SK-N-MC (cell line): ENCODE data around the gene TAF7.
"Not testable (repeated sequence)": the region's sequence is repeated elsewhere in the genome, so short reads cannot be mapped to it uniquely, and the experiment has no call there.

Experiments
- DNase-seq: peaks from one replicate; pipeline ENCODE4 v3.0.0-alpha.2; 2011; ENCODE audit warnings: low read depth, low spot score
- H3K27ac ChIP-seq: fragments of 200-600 bp; sonication (generic); 2 replicates; pipeline ENCODE4 v1.5.1; 2016; ENCODE audit warnings: mixed run types
- H3K36me3 ChIP-seq: fragments of 200-600 bp; sonication (generic); 2 replicates; pipeline ENCODE4 v1.6.1; 2017; ENCODE audit warnings: antibody characterized with exemption, low read length, mixed read lengths; ENCODE audit not compliant: insufficient read depth
- H3K4me3 ChIP-seq: fragments of 200-600 bp; sonication (generic); 2 replicates; pipeline ENCODE4 v1.5.1; 2016
- H3K9ac ChIP-seq: fragments of 200-600 bp; sonication (generic); 2 replicates; pipeline ENCODE4 v1.8.0; 2017; ENCODE audit warnings: mixed run types, mixed read lengths; ENCODE audit not compliant: insufficient read length
- H3K9me3 ChIP-seq: fragments of 200-600 bp; sonication (generic); 2 replicates; pipeline ENCODE4 v1.6.1; 2017; ENCODE audit warnings: low read depth, mild to moderate bottlenecking, antibody characterized with exemption, low read length, moderate library complexity, mixed read lengths
- EZH2 ChIP-seq: fragments of 200-600 bp; sonication (generic); IDR thresholded peaks from one replicate; pipeline ENCODE4 v1.6.1; 2017; ENCODE audit warnings: antibody characterized with exemption
- FOXP2 ChIP-seq: optimal IDR thresholded peaks from 2 replicates; pipeline ENCODE3; 2011; ENCODE audit warnings: mild to moderate bottlenecking, moderate library complexity; ENCODE audit not compliant: insufficient read depth; ENCODE audit errors: extremely low read length, control extremely low read depth
- POLR2AphosphoS5 ChIP-seq: IDR thresholded peaks from 2 replicates; pipeline ENCODE4 v1.6.1; 2012; ENCODE audit warnings: mild to moderate bottlenecking, low read depth, low read length, borderline replicate concordance

Gene TAF7

DNA sequence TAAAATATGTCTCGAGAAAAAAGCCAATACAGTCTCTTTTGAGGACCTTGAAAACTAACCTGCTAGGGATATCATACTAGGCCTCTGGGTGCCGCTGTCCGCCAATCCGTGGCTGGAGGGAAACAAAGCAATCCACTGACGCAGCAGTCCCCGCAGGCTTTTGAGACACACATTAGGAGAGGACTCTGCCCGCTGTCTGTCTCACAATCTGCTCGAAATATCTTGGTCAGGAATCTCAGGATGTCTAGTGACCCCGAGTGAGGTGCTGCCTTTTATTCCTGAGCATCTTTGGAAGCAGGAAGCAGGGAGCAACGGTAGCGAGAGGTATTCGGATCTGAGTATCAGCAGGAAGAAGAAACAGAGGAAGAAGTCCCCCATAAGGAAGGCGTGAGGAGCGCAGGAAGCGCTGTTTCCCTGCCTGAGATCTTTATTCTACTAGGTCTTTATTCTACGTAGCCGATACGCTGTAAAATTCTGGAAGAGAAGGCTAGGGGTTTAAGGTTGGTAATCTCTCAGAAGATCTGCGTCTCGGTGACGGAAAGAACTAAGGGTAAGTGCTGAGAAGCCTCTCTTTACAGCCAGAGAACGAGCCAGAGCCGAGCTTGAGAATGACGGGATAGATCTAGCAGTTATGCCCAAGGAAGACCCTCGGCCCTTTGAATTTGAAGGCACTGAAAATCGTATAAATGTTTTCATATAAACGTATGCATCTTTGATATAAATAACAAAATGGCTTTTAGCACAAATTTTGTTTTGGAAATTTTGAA is 5.7 kb upstream of the TAF7 start:
- DNase-seq = no peak

DNA sequence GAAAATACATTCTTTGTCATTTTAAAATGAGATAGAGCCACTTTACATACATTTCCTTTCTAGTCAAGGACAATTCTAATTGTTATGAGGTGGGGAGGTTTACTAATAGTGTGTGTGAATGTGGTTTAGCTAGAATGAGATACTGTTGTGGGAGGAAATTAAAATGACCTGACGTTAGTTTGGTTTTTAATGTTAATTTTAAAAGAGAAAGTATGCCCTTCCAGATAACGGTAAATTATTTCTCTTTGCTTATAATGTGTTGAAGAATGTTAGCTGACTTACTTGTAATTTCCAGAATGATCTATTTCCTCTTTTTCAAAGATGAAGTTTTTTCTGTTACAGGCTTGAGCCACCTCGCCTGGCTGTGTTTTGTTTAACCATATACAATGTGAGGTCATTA is 1.7 kb upstream of the TAF7 start:
- Histone ChIP-seq H3K36me3 (peaks cover 25% of the 10 kb centered on the region), H3K9ac (no peak overlapping the region), H3K27ac (no peak overlapping the region), H3K9me3 (peaks cover 23% of the 10 kb centered on the region), H3K4me3 (no peak overlapping the region)
- no peak for DNase-seq
- TF ChIP-seq FOXP2 = no peak
- TF ChIP-seq POLR2AphosphoS5 = no peak
- no peak for TF ChIP-seq EZH2

More for the DNA sequence above, 5.7 kb upstream of the TAF7 start:
- H3K9me3 ChIP-seq = no peaks in the 10 kb centered on the region; the same call in 1 of the 2 replicates
- no peaks in the 10 kb centered on the region for H3K36me3 ChIP-seq
- H3K4me3 ChIP-seq = no peak overlapping the region
- TF ChIP-seq FOXP2 = no peak
- no peak for TF ChIP-seq POLR2AphosphoS5
- TF ChIP-seq EZH2 = no peak
- H3K9ac ChIP-seq = no peak overlapping the region
- no peak overlapping the region for H3K27ac ChIP-seq

DNA sequence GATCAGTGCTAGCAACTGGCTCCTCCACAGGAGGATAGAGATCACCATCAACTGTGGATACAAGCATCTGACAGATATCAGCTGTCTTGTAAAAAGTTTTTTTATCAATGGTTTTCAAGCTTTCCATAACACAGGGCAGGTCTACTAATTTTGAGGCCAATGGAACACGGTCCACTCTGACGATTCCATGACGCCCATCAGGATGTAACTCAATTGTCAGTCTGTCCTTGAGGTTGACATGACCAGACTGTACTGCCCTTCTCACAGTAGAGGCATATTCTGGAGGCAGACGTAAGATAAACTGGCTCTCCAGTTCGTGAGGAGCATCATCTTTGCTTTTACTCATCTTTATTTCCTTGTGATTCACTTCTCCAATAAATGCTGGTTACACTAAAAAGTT is 885 bp downstream of the TAF7 start:
- H3K27ac ChIP-seq = peak overlapping the region; percentile 98
- peak overlapping the region; percentile 92 for H3K4me3 ChIP-seq
- H3K9me3 ChIP-seq = peaks cover 30% of the 10 kb centered on the region
- no peak for DNase-seq
- no peak for TF ChIP-seq FOXP2
- no peak for TF ChIP-seq EZH2
- TF ChIP-seq POLR2AphosphoS5 = no peak
- peaks cover 51% of the 10 kb centered on the region for H3K36me3 ChIP-seq
- H3K9ac ChIP-seq = no peak overlapping the region

DNA sequence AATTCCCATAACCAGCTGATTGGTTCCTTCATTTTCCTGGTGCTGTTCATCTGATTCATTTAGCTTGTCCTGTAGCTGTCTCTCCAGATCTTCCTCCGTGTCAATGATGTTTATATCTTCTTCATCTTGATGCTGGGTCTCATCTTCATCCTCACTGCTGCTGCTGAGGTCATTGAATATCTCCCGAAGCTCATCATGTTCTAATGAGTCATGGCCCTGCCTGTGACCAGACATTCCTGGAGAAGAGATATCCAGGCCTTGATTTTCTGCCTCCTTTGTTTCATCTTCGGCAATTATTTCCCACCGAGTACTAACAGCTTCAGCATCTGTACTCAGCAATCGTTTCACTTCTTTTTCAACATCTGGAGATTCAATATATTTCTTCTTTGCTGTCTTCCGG is 1.4 kb downstream of the TAF7 start:
- Histone ChIP-seq H3K4me3 (peak overlapping the region; percentile 92), H3K9ac (no peak overlapping the region), H3K27ac (no peak overlapping the region), H3K9me3 (peaks cover 31% of the 10 kb centered on the region), H3K36me3 (peaks cover 54% of the 10 kb centered on the region)
- DNase-seq = no peak
- TF ChIP-seq EZH2 (no peak), POLR2AphosphoS5 (no peak)

DNA sequence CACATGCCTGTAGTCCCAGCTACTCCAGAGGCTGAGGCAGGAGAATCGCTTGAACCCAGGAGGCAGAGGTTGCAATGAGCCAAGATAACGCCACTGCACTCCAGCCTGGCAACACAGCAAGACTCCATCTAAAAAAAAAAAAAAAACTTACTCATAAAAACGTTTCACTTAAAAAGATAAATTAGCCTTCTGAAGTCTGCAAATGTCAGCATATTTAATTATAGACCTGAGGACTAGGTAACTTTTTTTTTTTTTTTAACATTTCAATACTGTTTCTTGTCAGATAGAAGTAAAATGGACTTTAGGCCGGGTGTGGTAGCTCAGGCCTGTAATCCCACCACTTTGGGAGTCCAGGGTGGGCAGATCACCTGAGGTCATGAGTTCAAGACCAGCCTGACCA is 3.6 kb downstream of the TAF7 start:
- not testable (repeated sequence) for DNase-seq, H3K9ac ChIP-seq, H3K4me3 ChIP-seq, H3K27ac ChIP-seq
- Histone ChIP-seq H3K36me3 (peaks cover 60% of the 10 kb centered on the region), H3K9me3 (peaks cover 37% of the 10 kb centered on the region)

DNA sequence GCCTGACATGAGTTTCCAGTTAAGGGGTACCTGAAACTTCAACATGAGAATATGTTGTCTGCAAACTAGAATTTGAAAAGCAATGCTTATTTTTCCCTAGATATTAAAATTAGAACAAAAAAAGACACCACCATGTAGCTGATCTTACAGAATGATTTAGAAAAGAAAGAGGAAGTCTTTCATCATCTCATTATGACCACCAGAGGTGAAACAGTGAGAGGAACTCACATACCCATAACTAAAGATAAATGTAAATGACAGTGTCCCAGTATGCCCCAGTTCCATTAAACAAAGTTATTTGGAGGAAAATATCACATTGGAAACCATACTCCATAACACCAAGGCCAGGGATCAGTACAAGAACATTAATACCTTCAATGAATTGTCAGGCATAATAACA is 6.9 kb downstream of the TAF7 start:
- TF ChIP-seq POLR2AphosphoS5 (no peak), EZH2 (no peak), FOXP2 (no peak)
- Histone ChIP-seq H3K9ac (no peak overlapping the region), H3K9me3 (peaks cover 29% of the 10 kb centered on the region), H3K27ac (no peak overlapping the region), H3K4me3 (no peak overlapping the region), H3K36me3 (peaks cover 47% of the 10 kb centered on the region)
- no peak for DNase-seq

- no peak overlapping the region for H3K27ac ChIP-seq
- TF ChIP-seq POLR2AphosphoS5 = no peak
- TF ChIP-seq EZH2 = no peak
- no peak for TF ChIP-seq FOXP2
- peaks cover 10% of the 10 kb centered on the region for H3K9me3 ChIP-seq
- no peaks in the 10 kb centered on the region for H3K36me3 ChIP-seq
- no peak overlapping the region for H3K4me3 ChIP-seq
- H3K9ac ChIP-seq = no peak overlapping the region
- no peak for DNase-seq
These were observed 14.0 kb downstream of the TAF7 start for GRCh38 chr5:141306630-141307029.

GRCh38 chr5:141303756-141304155 is 16.8 kb downstream of the TAF7 start, which contains the start of gene SLC25A2:
SLC25A2 (minus strand) TSS chr5:141304049; CDS start chr5:141303865, 184 bp downstream.
- no peak for DNase-seq
- H3K9me3 ChIP-seq = peaks cover 4% of the 10 kb centered on the region; the same call in 1 of the 2 replicates
- no peak within 1 kb of the TSS for H3K27ac ChIP-seq
- no peak within 1 kb of the TSS for H3K4me3 ChIP-seq
- no peak within 1 kb of the TSS for H3K9ac ChIP-seq
- H3K36me3 ChIP-seq = no peaks in the 10 kb centered on the region
- TF ChIP-seq EZH2 (no peak), POLR2AphosphoS5 (no peak), FOXP2 (no peak)

GRCh38 chr5:141298376-141298775 is 22.2 kb downstream of the TAF7 start:
- H3K36me3 ChIP-seq = no peaks in the 10 kb centered on the region
- TF ChIP-seq POLR2AphosphoS5 (no peak), EZH2 (no peak), FOXP2 (no peak)
- no peak overlapping the region for H3K4me3 ChIP-seq
- no peak for DNase-seq
- H3K9me3 ChIP-seq = peaks cover 7% of the 10 kb centered on the region
- H3K9ac ChIP-seq = no peak overlapping the region
- no peak overlapping the region for H3K27ac ChIP-seq
